Left lung (tissue), 10 donors: ENCODE measurements around the gene WDFY1. TPM values are rescaled to one million over a fixed set of nuclear protein-coding genes. Genes with fewer than 3 reads are reported as not detected.

Source experiments
- ATAC-seq: fragments of 200-7000 bp; cut with Tn5 transposase; one replicate; pipeline ENCODE4 v1.9.1; 2020; ENCODE audit warnings: moderate library complexity
- DNase-seq, 4 donors: peaks; one replicate each; pipeline ENCODE4 v3.0.0-alpha.2; 2013 to 2020
- H3K27ac ChIP-seq, 2 donors: fragments of 200-600 bp; sonication (generic) in 1 of 2; one replicate each; pipeline versions ENCODE4 v1.5.0 to v1.8.0; 2020 to 2021
- H3K27me3 ChIP-seq, 2 donors: fragments of 200-600 bp; sonication (generic) in 1 of 2; one replicate each; pipeline versions ENCODE4 v1.5.0 to v1.8.0; 2020 to 2021
- H3K36me3 ChIP-seq, 2 donors: fragments of 200-600 bp; sonication (generic) in 1 of 2; one replicate each; pipeline versions ENCODE4 v1.5.0 to v1.8.0; 2020 to 2021
- H3K4me1 ChIP-seq, 2 donors: fragments of 200-600 bp; one replicate each; pipeline ENCODE4 v1.8.0; 2021
- H3K4me3 ChIP-seq, 2 donors: fragments of 200-600 bp; sonication (generic) in 1 of 2; one replicate each; pipeline versions ENCODE4 v1.5.0 to v1.8.0; 2020 to 2021; ENCODE audit warnings: mild to moderate bottlenecking in 1 of 2
- H3K9me3 ChIP-seq, 2 donors: fragments of 200-600 bp; sonication (generic) in 1 of 2; one replicate each; pipeline versions ENCODE4 v1.5.0 to v1.8.0; 2020 to 2021
- intact Hi-C, 2 donors: fragments of 100-400 bp; cut with DNase I; formaldehyde crosslinking; loops; one replicate each; pipeline versions ENCODE4 v1.11.2 to v1.14.2; 2022
- polyA plus RNA-seq, 6 donors: library from polyadenylated mRNA; unstranded; fragments of 120-200 nt; gene quantifications; one replicate each; pipeline ENCODE4 v1.2.1, GENCODE V29; 2013; ENCODE audit not compliant: insufficient read length in 6 of 6
- total RNA-seq, 2 donors: library from RNA; stranded (reverse); fragmentation: NEBNext Ultra II Directional; extraction: Animal tissue kit (Norgen Biotek cat#: 25700); gene quantifications; one replicate each; pipeline ENCODE4 v1.2.1, GENCODE V29; 2021
- TF ChIP-seq, protein P1 (sequence below), 2 donors: fragments of 200-600 bp; sonication (generic) in 1 of 2; IDR thresholded peaks; one replicate each; pipeline versions ENCODE4 v1.5.0 to v1.8.0; 2021; ENCODE audit warnings: antibody characterized with exemption in 2 of 2
- donor health status: DM: no; HTN: yes; CAD: no.
- donor health status: DM: no; HTN: no; CAD: no.

The WDFY1 gene
- total and polyA plus RNA-seq, 8 donors, result 45.5 to 71.9 (median 67.5) TPM

GRCh38 chr2:223854741-223855140, 90.4 kb downstream of the WDFY1 start:
- Histone ChIP-seq H3K36me3 (peaks cover 0 to 37% of the 10 kb centered on the region in 2 donors), H3K27ac (no peak overlapping the region), H3K9me3 (no peaks in the 10 kb centered on the region), H3K4me1 (peaks cover 0 to 4% of the 10 kb centered on the region in 2 donors), H3K27me3 (no peaks in the 10 kb centered on the region), H3K4me3 (no peak overlapping the region)
- TF ChIP-seq, protein P1, sequence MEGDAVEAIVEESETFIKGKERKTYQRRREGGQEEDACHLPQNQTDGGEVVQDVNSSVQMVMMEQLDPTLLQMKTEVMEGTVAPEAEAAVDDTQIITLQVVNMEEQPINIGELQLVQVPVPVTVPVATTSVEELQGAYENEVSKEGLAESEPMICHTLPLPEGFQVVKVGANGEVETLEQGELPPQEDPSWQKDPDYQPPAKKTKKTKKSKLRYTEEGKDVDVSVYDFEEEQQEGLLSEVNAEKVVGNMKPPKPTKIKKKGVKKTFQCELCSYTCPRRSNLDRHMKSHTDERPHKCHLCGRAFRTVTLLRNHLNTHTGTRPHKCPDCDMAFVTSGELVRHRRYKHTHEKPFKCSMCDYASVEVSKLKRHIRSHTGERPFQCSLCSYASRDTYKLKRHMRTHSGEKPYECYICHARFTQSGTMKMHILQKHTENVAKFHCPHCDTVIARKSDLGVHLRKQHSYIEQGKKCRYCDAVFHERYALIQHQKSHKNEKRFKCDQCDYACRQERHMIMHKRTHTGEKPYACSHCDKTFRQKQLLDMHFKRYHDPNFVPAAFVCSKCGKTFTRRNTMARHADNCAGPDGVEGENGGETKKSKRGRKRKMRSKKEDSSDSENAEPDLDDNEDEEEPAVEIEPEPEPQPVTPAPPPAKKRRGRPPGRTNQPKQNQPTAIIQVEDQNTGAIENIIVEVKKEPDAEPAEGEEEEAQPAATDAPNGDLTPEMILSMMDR (IDR thresholded peaks at IDR 0.05), result no peak
- DNase-seq (no peak), ATAC-seq (no peak)
- intact Hi-C loops, result no loop called here

DNA sequence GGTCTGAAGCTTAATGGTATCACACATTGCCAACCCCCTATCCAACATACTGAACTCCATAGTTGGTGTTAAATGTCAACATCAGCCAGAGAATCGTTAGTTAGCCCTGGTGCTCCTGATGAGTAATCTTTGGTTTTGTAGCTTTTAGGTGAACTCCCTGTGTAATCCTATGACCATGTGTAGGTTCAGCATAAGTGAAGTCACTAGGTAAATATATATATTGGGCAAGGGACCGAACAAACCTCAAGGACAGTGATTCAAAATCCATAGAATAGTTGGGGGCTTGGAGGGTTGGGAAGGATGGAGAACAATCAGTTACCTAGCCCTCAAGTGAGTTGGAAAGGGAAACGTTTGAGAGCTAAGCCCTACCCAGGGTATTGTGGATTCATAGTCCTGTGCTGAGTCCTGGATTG, 91.7 kb downstream of the WDFY1 start:
- no peak overlapping the region for H3K27ac ChIP-seq
- H3K36me3 ChIP-seq, result peaks cover 0 to 47% of the 10 kb centered on the region in 2 donors
- TF ChIP-seq, protein P1 (IDR thresholded peaks at IDR 0.05), result no peak
- H3K4me3 ChIP-seq, result no peak overlapping the region
- intact Hi-C loops, result no loop called here
- no peaks in the 10 kb centered on the region for H3K27me3 ChIP-seq
- no peaks in the 10 kb centered on the region for H3K9me3 ChIP-seq
- DNase-seq, result no peak
- peaks cover 0 to 4% of the 10 kb centered on the region in 2 donors for H3K4me1 ChIP-seq
- no peak for ATAC-seq

DNA sequence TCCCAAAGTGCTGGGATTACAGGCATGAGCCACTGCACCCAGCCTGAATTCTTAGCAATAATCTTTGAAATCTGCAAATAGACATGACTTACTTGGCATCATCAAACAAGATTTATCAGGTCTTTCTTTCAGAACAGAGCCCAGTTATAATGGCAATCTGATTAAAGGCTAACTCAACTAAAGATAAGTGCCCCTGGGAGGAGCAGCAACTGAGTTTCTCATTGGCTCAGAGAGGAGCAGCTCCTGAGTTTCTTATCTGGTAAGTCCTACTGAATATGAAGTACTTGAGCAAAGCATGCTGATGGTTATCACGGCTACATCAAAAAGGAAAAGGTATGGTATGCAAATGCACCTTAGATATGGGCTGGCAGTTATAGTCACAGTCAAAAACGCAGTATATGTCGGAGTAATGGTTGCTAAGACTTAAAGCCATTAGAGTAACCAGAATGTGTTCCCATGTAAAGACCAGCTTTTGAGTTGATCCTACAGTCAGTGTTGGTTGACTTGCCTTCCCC, 92.8 kb downstream of the WDFY1 start:
- H3K4me3 ChIP-seq, result no peak overlapping the region
- H3K27me3 ChIP-seq, result no peaks in the 10 kb centered on the region
- DNase-seq, result no peak
- H3K4me1 ChIP-seq, result peaks cover 0 to 4% of the 10 kb centered on the region in 2 donors
- intact Hi-C loops, result no loop called here
- TF ChIP-seq, protein P1 (IDR thresholded peaks at IDR 0.05), result no peak
- peaks cover 0 to 51% of the 10 kb centered on the region in 2 donors for H3K36me3 ChIP-seq
- ATAC-seq, result no peak
- H3K27ac ChIP-seq, result no peak overlapping the region
- H3K9me3 ChIP-seq, result no peaks in the 10 kb centered on the region

GRCh38 chr2:223847410-223847809, 97.7 kb downstream of the WDFY1 start:
- intact Hi-C loops, result no loop called here
- TF ChIP-seq, protein P1 (IDR thresholded peaks at IDR 0.05), result no peak
- Histone ChIP-seq H3K36me3 (peaks cover 0 to 33% of the 10 kb centered on the region in 2 donors), H3K4me1 (no peaks in the 10 kb centered on the region), H3K9me3 (no peaks in the 10 kb centered on the region), H3K4me3 (no peak overlapping the region), H3K27ac (no peak overlapping the region), H3K27me3 (no peaks in the 10 kb centered on the region)
- ATAC-seq (no peak), DNase-seq (no peak)

DNA sequence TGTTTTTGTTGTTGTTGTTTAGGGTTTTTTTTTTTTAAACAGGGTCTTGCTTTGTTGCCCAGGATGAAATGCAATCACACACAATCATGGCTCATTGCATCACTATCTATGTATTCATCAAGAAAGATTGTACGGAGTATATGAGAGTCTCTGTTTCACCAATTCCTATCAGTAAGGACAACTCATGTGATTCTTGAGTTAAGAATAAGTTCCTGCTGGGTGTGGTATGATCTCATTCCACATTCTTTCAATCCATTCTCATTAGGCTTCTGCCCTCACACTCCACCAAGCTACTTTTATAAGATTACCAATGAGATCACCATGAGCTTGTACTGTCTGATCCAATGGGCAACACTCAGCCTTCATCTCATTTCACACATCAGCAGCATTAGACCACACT, 98.6 kb downstream of the WDFY1 start:
- peaks cover 0 to 29% of the 10 kb centered on the region in 2 donors for H3K36me3 ChIP-seq
- ATAC-seq, result peak; percentile 43

More for the DNA sequence above, 98.6 kb downstream of the WDFY1 start:
- H3K27ac ChIP-seq, result no peak overlapping the region
- TF ChIP-seq, protein P1 (IDR thresholded peaks at IDR 0.05), result no peak
- no peaks in the 10 kb centered on the region for H3K27me3 ChIP-seq
- no peak for DNase-seq
- H3K4me1 ChIP-seq, result no peaks in the 10 kb centered on the region
- H3K4me3 ChIP-seq, result no peak overlapping the region
- intact Hi-C loops, result no loop called here
- no peaks in the 10 kb centered on the region for H3K9me3 ChIP-seq
